ENCODE results near the gene PLEKHM3. TPM values are rescaled to one million over a fixed set of nuclear protein-coding genes. Genes with fewer than 3 reads are reported as not detected.

PLEKHM3 gene
- total RNA-seq, 1 experiment from 2014 or later: 19.9 TPM

DNA sequence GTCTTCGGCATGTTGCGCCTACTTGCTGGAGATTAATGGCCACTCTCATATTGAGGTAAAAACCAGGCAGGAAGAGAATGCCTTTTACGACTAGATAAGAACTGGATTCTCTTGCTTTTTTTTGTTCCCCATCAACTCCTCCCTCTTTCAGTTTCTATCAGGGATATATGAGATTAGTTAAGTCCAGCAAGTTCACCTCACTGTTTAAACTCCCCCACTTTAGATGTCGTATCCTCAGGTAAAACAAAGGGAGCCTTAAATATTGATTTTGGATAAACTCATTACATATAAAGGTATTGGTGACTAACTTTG, 98.4 kb downstream of the PLEKHM3 start:
- H3K9me3 ChIP-seq (ENCODE audit: low read length): no peaks in the 10 kb centered on the region
- H3K27me3 ChIP-seq (ENCODE audit: low read length): no peaks in the 10 kb centered on the region
- no peak overlapping the region for H3K4me3 ChIP-seq (ENCODE audit: low read length)
- no peak overlapping the region for H3K27ac ChIP-seq (ENCODE audit: low read length)
- no peak overlapping the region for H3K9ac ChIP-seq (ENCODE audit: low read length)
- no peak for DNase-seq
- H3K36me3 ChIP-seq (ENCODE audit: insufficient read depth, low read length): no peaks in the 10 kb centered on the region
- H3K4me2 ChIP-seq (ENCODE audit: low read depth, low read length, poor library complexity, severe bottlenecking): no peak overlapping the region
- H3K9me2 ChIP-seq (replicated peaks; ENCODE audit: insufficient read depth, low read length): no peaks in the 10 kb centered on the region
- no peak overlapping the region for H2AFZ ChIP-seq (ENCODE audit: low read length)
- H4K20me1 ChIP-seq (ENCODE audit: insufficient read depth, low read depth, low read length): no peaks in the 10 kb centered on the region
- no peaks in the 10 kb centered on the region for H3K79me2 ChIP-seq (ENCODE audit: low read length)
- 0 out of 2 replicates have a peak, but pooled peaks cover 3% of the 10 kb centered on the region for H3K4me1 ChIP-seq (ENCODE audit: low read length)

- H3K9me2 ChIP-seq (replicated peaks; ENCODE audit: insufficient read depth, low read length): no peaks in the 10 kb centered on the region
- no peaks in the 10 kb centered on the region for H3K79me2 ChIP-seq (ENCODE audit: low read length)
- H2AFZ ChIP-seq (ENCODE audit: low read length): no peak overlapping the region
- H3K9me3 ChIP-seq (ENCODE audit: low read length): no peaks in the 10 kb centered on the region
- H3K4me3 ChIP-seq (ENCODE audit: low read length): no peak overlapping the region
- H3K36me3 ChIP-seq (ENCODE audit: insufficient read depth, low read length): no peaks in the 10 kb centered on the region
- H3K4me2 ChIP-seq (ENCODE audit: low read depth, low read length, poor library complexity, severe bottlenecking): no peak overlapping the region
- DNase-seq: no peak
- H3K9ac ChIP-seq (ENCODE audit: low read length): no peak overlapping the region
- H3K27ac ChIP-seq (ENCODE audit: low read length): no peak overlapping the region
- no peaks in the 10 kb centered on the region for H4K20me1 ChIP-seq (ENCODE audit: insufficient read depth, low read depth, low read length)
- H3K27me3 ChIP-seq (ENCODE audit: low read length): no peaks in the 10 kb centered on the region
- H3K4me1 ChIP-seq (ENCODE audit: low read length): 0 out of 2 replicates have a peak, but pooled peaks cover 3% of the 10 kb centered on the region
Observed at GRCh38 chr2:207926133-207926988, 99.0 kb downstream of the PLEKHM3 start.

GRCh38 chr2:207925601-207926000, 99.7 kb downstream of the PLEKHM3 start:
- H3K9me3 ChIP-seq (ENCODE audit: low read length): no peaks in the 10 kb centered on the region
- H4K20me1 ChIP-seq (ENCODE audit: insufficient read depth, low read depth, low read length): no peaks in the 10 kb centered on the region
- H3K27me3 ChIP-seq (ENCODE audit: low read length): no peaks in the 10 kb centered on the region
- H3K79me2 ChIP-seq (ENCODE audit: low read length): no peaks in the 10 kb centered on the region
- 0 out of 2 replicates have a peak, but pooled peaks cover 3% of the 10 kb centered on the region for H3K4me1 ChIP-seq (ENCODE audit: low read length)
- no peak overlapping the region for H3K9ac ChIP-seq (ENCODE audit: low read length)
- DNase-seq: no peak
- no peak overlapping the region for H3K27ac ChIP-seq (ENCODE audit: low read length)
- H3K4me3 ChIP-seq (ENCODE audit: low read length): no peak overlapping the region
- no peaks in the 10 kb centered on the region for H3K36me3 ChIP-seq (ENCODE audit: insufficient read depth, low read length)
- no peak overlapping the region for H3K4me2 ChIP-seq (ENCODE audit: low read depth, low read length, poor library complexity, severe bottlenecking)
- H3K9me2 ChIP-seq (replicated peaks; ENCODE audit: insufficient read depth, low read length): no peaks in the 10 kb centered on the region
- no peak overlapping the region for H2AFZ ChIP-seq (ENCODE audit: low read length)

DNA sequence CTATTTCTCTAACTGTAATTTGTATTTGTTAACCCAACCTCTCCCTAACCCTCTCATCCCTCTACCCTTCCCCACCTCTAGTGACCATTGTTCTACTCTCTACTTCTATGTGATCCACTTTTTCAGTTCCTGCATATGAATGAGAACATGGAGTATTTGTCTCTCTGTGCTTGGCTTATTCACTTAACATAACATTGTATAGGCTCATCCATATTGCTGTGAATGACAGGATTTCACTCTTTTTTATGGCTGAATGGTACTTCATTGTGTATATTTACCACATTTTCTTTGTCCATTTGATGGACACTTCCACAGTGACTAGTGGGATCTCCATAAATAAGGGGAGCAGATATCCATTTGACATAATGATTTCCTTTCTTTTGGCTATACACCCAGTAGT, 103.7 kb downstream of the PLEKHM3 start:
- no peaks in the 10 kb centered on the region for H3K9me2 ChIP-seq (replicated peaks; ENCODE audit: insufficient read depth, low read length)
- no peak overlapping the region for H3K9ac ChIP-seq (ENCODE audit: low read length)
- H3K4me2 ChIP-seq (ENCODE audit: low read depth, low read length, poor library complexity, severe bottlenecking): no peak overlapping the region
- H3K36me3 ChIP-seq (ENCODE audit: insufficient read depth, low read length): no peaks in the 10 kb centered on the region
- no peak overlapping the region for H2AFZ ChIP-seq (ENCODE audit: low read length)
- H3K4me3 ChIP-seq (ENCODE audit: low read length): no peak overlapping the region
- no peaks in the 10 kb centered on the region for H4K20me1 ChIP-seq (ENCODE audit: insufficient read depth, low read depth, low read length)
- H3K4me1 ChIP-seq (ENCODE audit: low read length): 0 out of 2 replicates have a peak, but pooled peaks cover 3% of the 10 kb centered on the region
- H3K27me3 ChIP-seq (ENCODE audit: low read length): no peaks in the 10 kb centered on the region
- no peak for DNase-seq
- no peaks in the 10 kb centered on the region for H3K79me2 ChIP-seq (ENCODE audit: low read length)
- no peaks in the 10 kb centered on the region for H3K9me3 ChIP-seq (ENCODE audit: low read length)
- H3K27ac ChIP-seq (ENCODE audit: low read length): no peak overlapping the region

DNA sequence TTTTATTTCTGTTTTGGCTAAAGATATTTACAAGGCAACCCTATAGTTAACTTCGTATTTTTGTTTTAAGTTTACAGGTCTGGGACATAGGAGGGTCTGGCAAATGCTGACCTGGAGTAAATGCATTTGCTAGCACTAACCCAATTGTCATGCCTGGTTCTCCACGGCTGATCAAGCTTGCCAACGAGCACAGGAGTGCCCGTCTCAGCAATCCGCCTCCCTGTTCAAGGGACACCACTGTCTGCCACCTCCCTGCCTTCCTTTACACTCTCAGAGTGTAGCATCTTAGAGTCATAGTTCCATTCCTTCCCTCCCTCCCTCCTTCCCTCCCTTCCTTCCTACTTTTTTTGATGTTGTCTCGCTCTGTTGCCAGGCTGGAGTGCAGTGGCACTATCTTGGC, 104.6 kb downstream of the PLEKHM3 start:
- no peaks in the 10 kb centered on the region for H3K9me3 ChIP-seq (ENCODE audit: low read length)
- no peak overlapping the region for H3K9ac ChIP-seq (ENCODE audit: low read length)
- DNase-seq: no peak
- H3K4me2 ChIP-seq (ENCODE audit: low read depth, low read length, poor library complexity, severe bottlenecking): no peak overlapping the region
- H4K20me1 ChIP-seq (ENCODE audit: insufficient read depth, low read depth, low read length): no peaks in the 10 kb centered on the region
- no peak overlapping the region for H3K4me3 ChIP-seq (ENCODE audit: low read length)
- no peak overlapping the region for H2AFZ ChIP-seq (ENCODE audit: low read length)
- H3K79me2 ChIP-seq (ENCODE audit: low read length): no peaks in the 10 kb centered on the region
- no peaks in the 10 kb centered on the region for H3K36me3 ChIP-seq (ENCODE audit: insufficient read depth, low read length)
- H3K27ac ChIP-seq (ENCODE audit: low read length): no peak overlapping the region
- H3K9me2 ChIP-seq (replicated peaks; ENCODE audit: insufficient read depth, low read length): no peaks in the 10 kb centered on the region
- no peaks in the 10 kb centered on the region for H3K27me3 ChIP-seq (ENCODE audit: low read length)
- H3K4me1 ChIP-seq (ENCODE audit: low read length): peaks cover 5% of the 10 kb centered on the region; the same call in 1 of the 2 replicates

DNA sequence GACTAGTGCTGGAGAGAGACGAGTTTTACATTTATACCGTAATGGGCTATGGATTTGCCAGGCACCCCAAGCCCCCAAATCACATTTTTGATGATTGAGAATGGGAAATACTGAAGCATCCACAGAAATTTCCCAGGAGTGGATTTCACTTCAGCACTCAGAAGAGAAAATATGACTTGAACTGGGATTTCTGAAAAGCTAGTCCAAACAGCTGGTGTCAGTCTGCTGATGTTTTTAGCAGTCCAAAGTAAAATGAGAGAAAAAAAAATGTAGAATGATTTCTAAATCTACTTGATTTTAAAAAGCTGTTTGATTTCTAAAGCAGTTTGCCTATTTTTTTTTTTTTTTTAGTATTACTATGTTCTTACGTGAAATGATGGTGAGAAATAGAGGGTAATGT, 105.0 kb downstream of the PLEKHM3 start:
- no peaks in the 10 kb centered on the region for H3K9me3 ChIP-seq (ENCODE audit: low read length)
- H2AFZ ChIP-seq (ENCODE audit: low read length): no peak overlapping the region
- H3K4me3 ChIP-seq (ENCODE audit: low read length): no peak overlapping the region
- H3K4me2 ChIP-seq (ENCODE audit: low read depth, low read length, poor library complexity, severe bottlenecking): no peak overlapping the region
- H3K9ac ChIP-seq (ENCODE audit: low read length): no peak overlapping the region
- H3K9me2 ChIP-seq (replicated peaks; ENCODE audit: insufficient read depth, low read length): no peaks in the 10 kb centered on the region
- no peak overlapping the region for H3K27ac ChIP-seq (ENCODE audit: low read length)
- no peaks in the 10 kb centered on the region for H3K36me3 ChIP-seq (ENCODE audit: insufficient read depth, low read length)
- H4K20me1 ChIP-seq (ENCODE audit: insufficient read depth, low read depth, low read length): no peaks in the 10 kb centered on the region
- H3K27me3 ChIP-seq (ENCODE audit: low read length): no peaks in the 10 kb centered on the region
- no peak for DNase-seq
- H3K4me1 ChIP-seq (ENCODE audit: low read length): peaks cover 6% of the 10 kb centered on the region; the same call in 1 of the 2 replicates
- H3K79me2 ChIP-seq (ENCODE audit: low read length): no peaks in the 10 kb centered on the region

GRCh38 chr2:207919164-207919919, 106.0 kb downstream of the PLEKHM3 start:
- H3K4me2 ChIP-seq (ENCODE audit: low read depth, low read length, poor library complexity, severe bottlenecking): no peak overlapping the region
- no peak for DNase-seq
- H3K79me2 ChIP-seq (ENCODE audit: low read length): no peaks in the 10 kb centered on the region
- H4K20me1 ChIP-seq (ENCODE audit: insufficient read depth, low read depth, low read length): no peaks in the 10 kb centered on the region
- no peaks in the 10 kb centered on the region for H3K9me3 ChIP-seq (ENCODE audit: low read length)
- no peak overlapping the region for H3K4me3 ChIP-seq (ENCODE audit: low read length)
- no peak overlapping the region for H3K27ac ChIP-seq (ENCODE audit: low read length)
- no peaks in the 10 kb centered on the region for H3K27me3 ChIP-seq (ENCODE audit: low read length)
- no peak overlapping the region for H3K9ac ChIP-seq (ENCODE audit: low read length)
- no peaks in the 10 kb centered on the region for H3K9me2 ChIP-seq (replicated peaks; ENCODE audit: insufficient read depth, low read length)
- H2AFZ ChIP-seq (ENCODE audit: low read length): no peak overlapping the region
- H3K36me3 ChIP-seq (ENCODE audit: insufficient read depth, low read length): no peaks in the 10 kb centered on the region
- peaks cover 6% of the 10 kb centered on the region; the same call in 1 of the 2 replicates for H3K4me1 ChIP-seq (ENCODE audit: low read length)

DNA sequence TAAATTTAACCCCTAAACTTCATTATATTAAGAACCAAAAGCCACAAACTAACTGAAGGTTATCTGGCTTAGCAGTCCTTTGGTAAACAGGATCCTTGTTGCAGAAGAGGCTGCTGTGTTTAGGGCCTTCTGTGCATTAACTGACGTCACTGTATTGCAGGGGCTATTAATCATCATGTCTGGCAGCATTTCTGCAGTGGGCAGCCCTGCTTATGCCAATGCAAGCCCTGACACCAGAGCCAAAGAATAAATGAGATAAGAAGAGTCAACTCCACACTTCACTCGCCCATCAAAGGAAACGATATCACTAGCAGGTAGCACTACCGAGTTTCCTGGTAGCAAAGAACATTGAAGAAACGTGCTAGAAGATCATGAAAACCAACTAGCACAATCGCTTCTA, 110.6 kb downstream of the PLEKHM3 start:
- H3K9me3 ChIP-seq (ENCODE audit: low read length): no peaks in the 10 kb centered on the region
- H3K27me3 ChIP-seq (ENCODE audit: low read length): no peaks in the 10 kb centered on the region
- peaks cover 4% of the 10 kb centered on the region; the same call in 1 of the 2 replicates for H3K4me1 ChIP-seq (ENCODE audit: low read length)
- H3K4me2 ChIP-seq (ENCODE audit: low read depth, low read length, poor library complexity, severe bottlenecking): no peak overlapping the region
- DNase-seq: no peak
- no peaks in the 10 kb centered on the region for H3K79me2 ChIP-seq (ENCODE audit: low read length)
- no peak overlapping the region for H3K9ac ChIP-seq (ENCODE audit: low read length)
- no peak overlapping the region for H3K4me3 ChIP-seq (ENCODE audit: low read length)
- H3K27ac ChIP-seq (ENCODE audit: low read length): no peak overlapping the region
- no peaks in the 10 kb centered on the region for H3K36me3 ChIP-seq (ENCODE audit: insufficient read depth, low read length)
- no peak overlapping the region for H2AFZ ChIP-seq (ENCODE audit: low read length)
- no peaks in the 10 kb centered on the region for H4K20me1 ChIP-seq (ENCODE audit: insufficient read depth, low read depth, low read length)
- H3K9me2 ChIP-seq (replicated peaks; ENCODE audit: insufficient read depth, low read length): no peaks in the 10 kb centered on the region

Data from Karpas-422 (cell line).